GM19455 (cell line): ENCODE results near the gene BET1.

Experiments used
- ATAC-seq: cut with Tn5 transposase; IDR thresholded peaks from one replicate; pipeline ENCODE4 v1.9.1; 2021; ENCODE audit not compliant: unreplicated experiment

BET1 gene

GRCh38 chr7:94015538-94015937, 11.4 kb upstream of the BET1 start:
- ATAC-seq = no peak

- no peak for ATAC-seq
Observed at GRCh38 chr7:94012746-94013145, 8.6 kb upstream of the BET1 start.

DNA sequence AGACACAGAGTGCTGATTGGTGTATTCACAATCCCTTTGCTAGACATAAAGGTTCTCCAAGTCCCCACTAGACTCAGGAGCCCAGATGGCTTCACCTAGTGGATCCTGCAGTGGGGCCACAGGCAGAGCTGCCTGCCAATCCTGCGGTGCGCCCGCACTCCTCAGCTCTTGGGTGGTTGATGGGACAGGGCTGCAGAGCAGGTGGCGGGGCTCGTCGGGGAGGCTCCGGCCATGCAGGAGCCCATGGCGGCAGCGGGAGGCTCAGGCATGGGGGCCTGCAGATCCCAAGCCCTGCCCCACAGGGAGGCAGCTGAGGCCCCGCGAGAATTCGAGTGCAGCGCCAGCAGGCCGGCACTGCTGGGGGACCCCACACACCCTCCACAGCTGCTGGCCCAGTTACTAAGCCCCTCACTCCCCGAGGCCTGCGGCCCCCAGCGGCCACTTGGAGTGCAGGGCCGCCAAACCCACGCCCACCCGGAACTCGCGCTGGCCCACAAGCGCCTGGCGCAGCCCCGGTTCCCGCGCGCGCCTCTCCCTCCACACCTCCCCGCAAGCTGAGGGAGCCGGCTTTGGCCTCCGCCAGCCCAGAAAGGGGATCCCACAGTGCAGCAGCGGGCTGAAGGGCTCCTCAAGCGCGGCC, 7.7 kb upstream of the BET1 start:
- ATAC-seq = no peak

DNA sequence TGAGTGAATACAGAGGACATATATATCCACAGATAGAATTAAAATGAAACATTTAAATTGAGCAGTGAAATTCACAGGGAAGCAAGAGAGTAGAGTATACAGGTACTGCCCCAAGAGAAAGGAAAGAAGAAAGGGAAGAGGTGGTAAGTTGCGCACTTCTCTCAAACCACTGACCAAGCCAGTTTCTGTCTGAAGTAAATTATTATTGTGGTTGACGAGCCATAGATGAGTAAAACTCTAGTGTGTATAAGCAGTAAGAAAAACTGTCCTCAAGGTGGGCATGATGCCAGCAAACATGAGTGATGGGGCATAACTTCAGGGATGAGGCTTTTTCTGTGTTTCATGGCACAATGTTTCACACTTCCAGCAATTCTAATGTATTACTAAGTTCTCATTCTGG, 4.4 kb upstream of the BET1 start:
- ATAC-seq = no peak

GRCh38 chr7:94005753-94006152, 1.6 kb upstream of the BET1 start:
- no peak for ATAC-seq

DNA sequence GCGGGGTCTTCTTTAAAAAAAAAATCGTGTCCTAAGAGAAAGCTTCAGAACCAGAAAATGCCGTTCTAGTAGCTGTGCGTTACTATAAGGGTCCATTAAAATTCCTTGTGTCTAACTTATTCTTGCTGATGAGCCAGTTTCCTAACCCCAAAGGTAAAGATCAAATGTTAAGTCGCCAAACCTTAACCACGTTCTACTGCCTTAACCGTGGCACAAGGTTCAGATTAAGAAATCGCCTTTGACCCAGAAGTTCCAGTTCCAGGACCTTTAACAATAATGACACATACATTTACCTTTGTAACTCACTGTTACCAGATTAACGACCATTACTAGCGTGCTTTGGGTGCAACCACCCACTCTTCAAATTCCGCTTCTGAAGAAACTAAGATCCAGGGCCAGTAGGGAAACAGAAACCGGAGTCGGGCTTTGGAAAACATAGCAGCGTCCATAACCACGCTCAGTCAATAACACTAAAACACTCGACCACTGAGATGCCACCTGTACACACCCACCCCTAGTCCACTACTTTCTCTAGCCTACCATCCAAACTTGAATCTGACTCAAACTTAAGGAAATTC, 620 bp downstream of the BET1 start:
- peak; percentile 32 for ATAC-seq

DNA sequence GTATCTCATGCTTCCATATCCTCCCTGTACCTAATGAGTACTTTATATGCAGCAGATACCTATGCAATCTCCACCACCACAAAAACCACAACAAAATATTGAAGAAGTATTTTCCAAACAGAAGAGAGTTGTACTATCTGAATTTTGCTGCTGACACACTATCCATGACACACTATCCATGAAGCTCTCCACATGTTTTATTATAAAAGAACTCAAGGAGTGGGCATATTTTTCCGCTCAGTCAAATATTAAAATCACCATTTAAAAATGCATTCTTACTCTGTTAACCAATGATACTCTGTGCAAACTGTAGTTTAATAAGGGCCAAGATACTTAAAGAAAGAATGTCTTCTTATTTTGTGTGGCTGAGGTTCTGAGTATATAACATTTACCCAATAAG, 2.8 kb downstream of the BET1 start:
- ATAC-seq = no peak

GRCh38 chr7:93997868-93998267, 6.3 kb downstream of the BET1 start:
- no peak for ATAC-seq

DNA sequence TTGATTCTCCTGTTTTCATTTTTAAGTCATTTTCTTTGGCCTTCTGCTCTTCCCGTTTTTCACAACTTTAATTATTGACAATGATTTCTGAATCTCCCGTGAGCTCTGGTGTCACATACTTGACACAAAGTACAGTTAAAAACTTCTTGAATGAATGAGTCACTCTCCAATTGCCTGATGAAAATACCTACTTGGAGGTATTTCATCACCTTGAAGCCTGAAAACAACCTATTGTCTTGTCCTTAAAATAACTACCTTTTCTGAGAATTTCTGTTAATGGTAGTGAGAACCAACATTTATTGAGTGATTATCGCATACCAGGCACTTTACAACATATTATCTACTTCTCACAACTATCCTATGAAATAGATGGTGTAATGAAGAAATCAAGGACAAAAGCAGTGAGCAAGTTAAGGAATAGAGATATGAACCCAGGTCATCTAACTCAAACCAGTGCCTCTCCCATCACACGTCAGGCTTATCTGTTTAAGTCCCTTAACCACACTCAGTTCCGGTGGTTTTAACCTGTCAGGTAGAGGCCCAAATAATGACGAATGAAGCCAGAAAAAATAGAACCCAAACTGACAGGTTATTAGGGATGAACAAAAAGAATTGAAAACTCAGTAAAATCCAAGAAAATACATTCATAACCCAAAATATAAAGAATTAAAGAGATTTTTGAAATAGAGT, 11.6 kb downstream of the BET1 start:
- ATAC-seq = no peak

- no peak for ATAC-seq
Observed at GRCh38 chr7:93987297-93987696, 16.9 kb downstream of the BET1 start.

DNA sequence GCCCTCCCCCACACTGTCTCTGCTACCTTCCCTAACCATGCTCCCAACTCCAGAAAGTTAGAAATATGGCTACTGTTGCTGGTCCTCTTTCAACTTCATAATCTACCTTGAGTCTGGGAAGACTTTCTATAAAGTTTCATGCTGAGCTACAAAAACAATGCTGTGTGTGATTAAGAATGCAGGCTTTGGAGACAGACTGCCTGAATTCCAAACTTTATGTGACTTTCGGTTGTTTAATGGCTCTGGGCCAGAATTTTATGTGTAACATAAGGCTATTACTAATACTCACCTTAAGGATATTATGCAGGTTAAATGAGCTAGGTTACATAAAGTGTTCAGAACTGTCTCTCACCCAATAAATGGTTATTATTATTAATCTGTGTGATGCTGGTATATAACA, 19.1 kb downstream of the BET1 start:
- ATAC-seq = no peak

GRCh38 chr7:93984024-93984423, 20.1 kb downstream of the BET1 start:
- no peak for ATAC-seq

DNA sequence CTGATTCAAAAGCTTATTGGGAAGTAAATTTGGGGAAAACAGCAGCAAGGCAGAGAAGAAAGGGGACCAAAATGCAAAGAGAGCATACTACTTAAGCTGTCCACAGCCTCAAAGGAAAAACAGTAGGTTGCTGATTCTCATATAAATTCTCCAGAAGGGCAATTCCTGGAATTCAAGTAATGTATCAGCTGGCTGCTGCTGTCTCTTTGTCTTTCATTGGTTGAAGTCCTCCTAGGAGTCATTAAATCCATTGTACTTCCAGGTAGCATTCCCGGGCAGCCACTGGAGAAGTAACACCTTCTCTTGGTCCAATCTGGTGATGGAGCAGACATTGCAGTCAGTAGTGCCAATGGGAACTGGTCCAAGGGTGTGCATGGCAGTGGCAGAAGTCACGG, 22.7 kb downstream of the BET1 start:
- ATAC-seq = no peak

- ATAC-seq = peak; percentile 69
Observed at GRCh38 chr7:93980744-93981479, 23.2 kb downstream of the BET1 start.

GRCh38 chr7:93977211-93977950, 26.8 kb downstream of the BET1 start:
- no peak for ATAC-seq

DNA sequence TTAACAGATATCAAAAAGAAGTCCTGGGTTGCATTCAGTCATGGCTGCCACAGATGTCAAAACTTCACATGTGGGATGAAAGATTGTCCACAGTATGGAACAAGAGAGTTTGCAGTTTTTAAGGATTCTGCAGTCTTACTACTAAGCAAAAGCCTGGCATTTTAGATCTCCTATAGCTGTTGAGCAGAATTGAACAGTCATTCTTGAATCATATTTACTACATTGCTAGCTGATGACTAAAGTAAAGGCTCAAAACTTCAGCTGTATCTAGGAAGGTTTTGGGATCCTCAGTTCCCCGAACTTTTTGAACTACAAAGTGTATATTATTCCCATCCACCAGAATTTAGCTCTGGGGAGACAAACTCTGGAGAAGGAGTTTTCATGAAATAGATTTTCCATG, 31.0 kb downstream of the BET1 start:
- ATAC-seq = no peak

DNA sequence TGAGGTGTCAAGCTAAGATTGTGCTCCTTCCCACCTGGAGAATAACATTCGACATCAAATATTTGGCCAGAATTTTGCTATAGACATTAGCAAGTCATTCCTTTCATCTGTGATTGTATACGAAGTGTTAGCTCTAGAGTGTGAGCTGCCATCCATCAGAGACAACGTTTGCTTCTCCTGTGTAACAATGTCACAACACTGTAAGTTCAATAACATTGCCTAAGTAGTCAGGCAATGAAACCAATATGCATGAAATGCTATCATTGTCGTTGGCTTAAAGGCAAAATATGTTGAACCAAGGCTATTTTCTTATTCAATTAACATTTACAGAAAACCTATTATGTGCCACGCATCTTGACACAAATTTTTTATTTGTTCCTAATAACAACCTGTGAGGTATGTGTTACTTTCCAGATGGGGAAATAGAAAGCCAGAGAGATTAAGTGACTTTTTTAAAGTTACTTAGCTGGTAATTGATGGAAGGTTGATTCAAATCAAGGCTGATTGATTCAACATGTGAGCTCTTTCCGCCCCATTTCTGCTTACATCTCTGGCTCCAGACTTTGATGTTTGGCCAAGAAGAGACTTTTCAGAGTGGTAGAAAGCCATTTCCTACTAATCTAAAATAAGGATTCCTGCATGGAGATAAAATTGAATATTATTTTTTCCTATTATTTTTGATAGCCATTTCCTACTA, 32.0 kb downstream of the BET1 start:
- no peak for ATAC-seq

DNA sequence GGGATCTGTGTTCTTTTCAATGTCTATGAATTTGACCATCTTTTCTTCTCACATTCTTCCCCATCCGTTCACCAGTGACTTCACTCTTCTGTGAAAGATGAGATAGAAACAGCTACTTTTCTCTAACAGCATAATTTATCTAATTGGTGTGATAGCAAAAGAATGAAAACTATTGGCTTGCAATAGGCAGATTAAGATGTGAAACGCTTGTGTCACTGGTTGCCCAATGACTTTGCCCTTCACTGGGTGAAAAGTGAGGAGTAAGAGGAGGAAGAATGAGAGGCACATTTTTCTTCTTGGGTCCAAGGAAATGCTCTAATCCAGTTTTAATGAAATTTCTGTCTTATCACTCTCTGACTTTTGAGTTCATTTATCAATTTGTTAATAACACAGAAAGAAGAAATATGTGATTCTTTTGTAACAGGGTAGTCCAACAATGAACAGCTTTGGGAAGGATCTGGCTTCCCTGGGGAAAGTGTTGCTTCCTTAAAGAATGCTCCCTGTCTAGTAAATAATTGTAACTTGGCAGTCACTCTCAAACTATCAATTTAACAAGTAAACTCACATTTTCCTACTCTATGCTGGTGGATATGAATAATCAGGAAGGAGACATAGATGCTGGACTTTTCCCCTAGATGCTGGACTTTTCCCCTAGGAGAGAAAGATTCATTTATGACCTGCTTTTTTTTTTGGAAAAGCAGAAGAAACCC, 35.1 kb downstream of the BET1 start:
- no peak for ATAC-seq

- no peak for ATAC-seq
Observed at GRCh38 chr7:93964813-93965212, 39.3 kb downstream of the BET1 start.

- ATAC-seq = no peak
Observed at GRCh38 chr7:93964262-93964661, 39.9 kb downstream of the BET1 start.
